ENCODE data around the gene APOL2. TPM values are rescaled to one million over a fixed set of nuclear protein-coding genes. Genes with fewer than 3 reads are reported as not detected.
A peak's percentile ranks its signal among the peaks of the same experiment; 100 is the strongest.

Gene APOL2
- total RNA-seq, 4 donors from 2014 or later: 15.3 to 21.8 (median 17.1) TPM

- Histone ChIP-seq H3K9me3 (no peaks in the 10 kb centered on the region), H3K27me3 (no peaks in the 10 kb centered on the region), H3K4me3 (no peak overlapping the region), H3K4me1 (peaks cover 23% of the 10 kb centered on the region), H3K27ac (peak overlapping the region; percentile 39), H3K36me3 (peaks cover 94% of the 10 kb centered on the region)
- DNase-seq (ENCODE audit: low spot score in 2 of 2): no peak
- TF ChIP-seq POLR2A (IDR thresholded peaks at IDR 0.05) (no peak), EP300 (IDR thresholded peaks at IDR 0.05) (no peak), POLR2AphosphoS5 (IDR thresholded peaks at IDR 0.05) (no peak)
- TF ChIP-seq, protein P1, sequence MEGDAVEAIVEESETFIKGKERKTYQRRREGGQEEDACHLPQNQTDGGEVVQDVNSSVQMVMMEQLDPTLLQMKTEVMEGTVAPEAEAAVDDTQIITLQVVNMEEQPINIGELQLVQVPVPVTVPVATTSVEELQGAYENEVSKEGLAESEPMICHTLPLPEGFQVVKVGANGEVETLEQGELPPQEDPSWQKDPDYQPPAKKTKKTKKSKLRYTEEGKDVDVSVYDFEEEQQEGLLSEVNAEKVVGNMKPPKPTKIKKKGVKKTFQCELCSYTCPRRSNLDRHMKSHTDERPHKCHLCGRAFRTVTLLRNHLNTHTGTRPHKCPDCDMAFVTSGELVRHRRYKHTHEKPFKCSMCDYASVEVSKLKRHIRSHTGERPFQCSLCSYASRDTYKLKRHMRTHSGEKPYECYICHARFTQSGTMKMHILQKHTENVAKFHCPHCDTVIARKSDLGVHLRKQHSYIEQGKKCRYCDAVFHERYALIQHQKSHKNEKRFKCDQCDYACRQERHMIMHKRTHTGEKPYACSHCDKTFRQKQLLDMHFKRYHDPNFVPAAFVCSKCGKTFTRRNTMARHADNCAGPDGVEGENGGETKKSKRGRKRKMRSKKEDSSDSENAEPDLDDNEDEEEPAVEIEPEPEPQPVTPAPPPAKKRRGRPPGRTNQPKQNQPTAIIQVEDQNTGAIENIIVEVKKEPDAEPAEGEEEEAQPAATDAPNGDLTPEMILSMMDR (IDR thresholded peaks at IDR 0.05): no peak
- WGBS: 75% methylated on average over 9 of the region's 21 CpGs
Observed at GRCh38 chr22:36285545-36285944, 46.2 kb upstream of the APOL2 start.

DNA sequence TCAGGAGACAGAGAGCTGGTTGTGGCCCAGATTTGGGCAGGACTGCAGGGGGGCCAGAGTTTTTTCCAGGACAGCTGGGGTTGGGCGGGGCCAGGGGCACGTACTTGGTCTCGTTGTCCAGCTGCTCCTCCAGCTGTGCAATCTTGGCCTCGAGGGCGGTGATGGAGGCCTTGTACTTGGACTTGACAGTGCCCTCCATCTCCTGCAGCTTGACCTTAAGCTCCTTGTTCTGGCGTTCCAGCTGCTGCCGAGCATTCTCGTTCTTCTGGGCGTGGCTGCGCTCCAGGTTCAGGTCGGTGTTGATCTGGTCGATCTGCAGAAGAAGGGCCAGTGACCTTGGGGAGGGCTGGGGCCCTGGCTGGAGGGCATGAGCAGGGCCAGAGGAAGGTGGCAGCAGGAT, 45.7 kb upstream of the APOL2 start:
- Histone ChIP-seq H3K4me3 (no peak overlapping the region), H3K36me3 (peaks cover 94% of the 10 kb centered on the region), H3K27me3 (no peaks in the 10 kb centered on the region), H3K27ac (peak overlapping the region; percentile 39), H3K9me3 (no peaks in the 10 kb centered on the region), H3K4me1 (peaks cover 23% of the 10 kb centered on the region)
- TF ChIP-seq POLR2AphosphoS5 (IDR thresholded peaks at IDR 0.05): no peak
- no peak for TF ChIP-seq POLR2A (IDR thresholded peaks at IDR 0.05)
- TF ChIP-seq, protein P1 (IDR thresholded peaks at IDR 0.05): no peak
- no peak for TF ChIP-seq EP300 (IDR thresholded peaks at IDR 0.05)
- DNase-seq (ENCODE audit: low spot score in 2 of 2): no peak
- 84% methylated on average over 10 of the region's 12 CpGs for WGBS

DNA sequence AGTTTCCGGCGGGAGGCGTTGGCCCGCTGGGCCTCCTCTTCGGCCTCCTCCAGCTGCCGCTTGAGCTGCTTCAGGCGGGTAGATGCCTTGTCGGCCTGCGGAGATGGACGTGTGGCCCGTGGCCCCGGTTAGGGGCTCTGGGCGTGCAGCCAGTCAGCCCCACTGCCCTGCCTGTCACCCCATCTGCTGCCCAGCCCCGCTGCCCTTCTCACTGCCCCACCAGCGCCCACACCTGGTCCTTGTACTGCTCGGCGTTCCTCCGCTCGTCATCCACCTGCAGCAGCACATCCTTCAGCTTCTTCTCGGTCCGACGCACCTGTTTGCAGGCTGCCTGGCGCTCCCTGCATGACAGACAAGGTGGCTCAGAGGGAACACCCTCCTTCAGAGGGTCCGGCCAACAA, 44.8 kb upstream of the APOL2 start:
- Histone ChIP-seq H3K27me3 (no peaks in the 10 kb centered on the region), H3K36me3 (peaks cover 86% of the 10 kb centered on the region), H3K4me1 (peaks cover 23% of the 10 kb centered on the region), H3K27ac (no peak overlapping the region), H3K9me3 (no peaks in the 10 kb centered on the region), H3K4me3 (no peak overlapping the region)
- TF ChIP-seq, protein P1 (IDR thresholded peaks at IDR 0.05): no peak
- TF ChIP-seq EP300 (IDR thresholded peaks at IDR 0.05) (no peak), POLR2AphosphoS5 (IDR thresholded peaks at IDR 0.05) (no peak), POLR2A (IDR thresholded peaks at IDR 0.05) (no peak)
- WGBS: 93% methylated on average over 24 of the region's 24 CpGs
- no peak for DNase-seq (ENCODE audit: low spot score in 2 of 2)

GRCh38 chr22:36282328-36282831, 43.1 kb upstream of the APOL2 start:
- 84% methylated on average over 19 of the region's 24 CpGs for WGBS
- TF ChIP-seq EP300 (IDR thresholded peaks at IDR 0.05): no peak
- TF ChIP-seq POLR2AphosphoS5 (IDR thresholded peaks at IDR 0.05): no peak
- TF ChIP-seq POLR2A (IDR thresholded peaks at IDR 0.05): no peak
- TF ChIP-seq, protein P1 (IDR thresholded peaks at IDR 0.05): no peak
- Histone ChIP-seq H3K27me3 (no peaks in the 10 kb centered on the region), H3K4me1 (peaks cover 22% of the 10 kb centered on the region), H3K9me3 (no peaks in the 10 kb centered on the region), H3K36me3 (peaks cover 68% of the 10 kb centered on the region), H3K27ac (no peak overlapping the region), H3K4me3 (no peak overlapping the region)
- no peak for DNase-seq (ENCODE audit: low spot score in 2 of 2)

DNA sequence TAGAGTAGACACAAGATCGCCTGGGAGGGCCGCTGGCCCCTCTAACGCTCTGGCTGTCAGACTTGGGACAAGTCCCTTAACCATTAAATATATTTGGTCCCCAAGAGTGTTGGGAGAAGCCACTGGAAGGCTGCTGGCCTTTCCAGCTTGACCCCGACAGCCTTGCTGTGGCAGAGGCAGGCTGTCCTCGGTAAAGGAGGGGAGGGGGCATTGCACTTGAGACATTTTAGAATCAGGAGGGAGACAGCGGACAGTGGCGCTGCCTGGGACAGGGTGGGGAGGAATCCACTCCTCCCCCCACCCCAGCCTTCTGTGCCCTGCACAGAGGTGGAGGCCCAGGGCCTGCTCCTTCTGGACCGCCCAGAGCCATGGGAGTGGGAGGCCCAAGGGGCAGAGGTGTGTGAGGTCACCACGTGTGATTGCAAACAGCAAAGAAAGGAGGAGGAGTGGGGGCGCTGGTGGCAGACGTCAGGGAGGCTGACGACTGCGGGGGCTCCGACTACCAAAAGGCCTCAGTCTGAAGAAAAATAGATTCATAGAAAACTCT, 42.5 kb upstream of the APOL2 start:
- 80% methylated on average over 12 of the region's 14 CpGs for WGBS
- H3K27ac ChIP-seq: no peak overlapping the region

More for the DNA sequence above, 42.5 kb upstream of the APOL2 start:
- Histone ChIP-seq H3K4me1 (peaks cover 19% of the 10 kb centered on the region), H3K36me3 (peaks cover 63% of the 10 kb centered on the region), H3K27me3 (no peaks in the 10 kb centered on the region), H3K9me3 (no peaks in the 10 kb centered on the region), H3K4me3 (no peak overlapping the region)
- TF ChIP-seq EP300 (IDR thresholded peaks at IDR 0.05) (no peak), POLR2AphosphoS5 (IDR thresholded peaks at IDR 0.05) (no peak), POLR2A (IDR thresholded peaks at IDR 0.05) (no peak)
- TF ChIP-seq, protein P1 (IDR thresholded peaks at IDR 0.05): no peak
- no peak for DNase-seq (ENCODE audit: low spot score in 2 of 2)

Measured in suprapubic skin (tissue), 4 donors.